ENCODE results near the gene C10orf143.

- TF ChIP-seq, protein P1, sequence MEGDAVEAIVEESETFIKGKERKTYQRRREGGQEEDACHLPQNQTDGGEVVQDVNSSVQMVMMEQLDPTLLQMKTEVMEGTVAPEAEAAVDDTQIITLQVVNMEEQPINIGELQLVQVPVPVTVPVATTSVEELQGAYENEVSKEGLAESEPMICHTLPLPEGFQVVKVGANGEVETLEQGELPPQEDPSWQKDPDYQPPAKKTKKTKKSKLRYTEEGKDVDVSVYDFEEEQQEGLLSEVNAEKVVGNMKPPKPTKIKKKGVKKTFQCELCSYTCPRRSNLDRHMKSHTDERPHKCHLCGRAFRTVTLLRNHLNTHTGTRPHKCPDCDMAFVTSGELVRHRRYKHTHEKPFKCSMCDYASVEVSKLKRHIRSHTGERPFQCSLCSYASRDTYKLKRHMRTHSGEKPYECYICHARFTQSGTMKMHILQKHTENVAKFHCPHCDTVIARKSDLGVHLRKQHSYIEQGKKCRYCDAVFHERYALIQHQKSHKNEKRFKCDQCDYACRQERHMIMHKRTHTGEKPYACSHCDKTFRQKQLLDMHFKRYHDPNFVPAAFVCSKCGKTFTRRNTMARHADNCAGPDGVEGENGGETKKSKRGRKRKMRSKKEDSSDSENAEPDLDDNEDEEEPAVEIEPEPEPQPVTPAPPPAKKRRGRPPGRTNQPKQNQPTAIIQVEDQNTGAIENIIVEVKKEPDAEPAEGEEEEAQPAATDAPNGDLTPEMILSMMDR (IDR thresholded peaks at IDR 0.05): no peak
- no peak for TF ChIP-seq POLR2A (IDR thresholded peaks at IDR 0.05)
Observed at GRCh38 chr10:130022511-130023299, 87.9 kb downstream of the C10orf143 start.

Data from tibial nerve (tissue), 3 donors.